Left cardiac atrium (tissue), 4 donors: ENCODE measurements around the gene PTPRO. TPM values are rescaled to one million over a fixed set of nuclear protein-coding genes. Genes with fewer than 3 reads are reported as not detected.

Experiments
- ATAC-seq, 2 donors: fragments of 200-7000 bp; cut with Tn5 transposase; one replicate each; pipeline ENCODE4 v1.9.1; 2020; ENCODE audit warnings: mild to moderate bottlenecking in 2 of 2, moderate library complexity in 2 of 2
- DNase-seq: peaks from one replicate; pipeline ENCODE4 v3.0.0-alpha.2; 2020
- intact Hi-C, 2 donors: fragments of 100-400 bp; cut with DNase I; formaldehyde crosslinking; loops; one replicate each; pipeline versions ENCODE4 v1.14.1 to v1.15.1; 2022 to 2023
- total RNA-seq, 2 donors: library from RNA; stranded (reverse); fragmentation: NEBNext Ultra II Directional; extraction: Animal tissue kit (Norgen Biotek cat#: 25700); gene quantifications; one replicate each; pipeline ENCODE4 v1.2.1, GENCODE V29; 2021
- donor health status: DM: no; HTN: yes; CAD: no.
- donor health status: DM: no; HTN: yes; CAD: no; lungs with severe emphysema.
- donor health status: DM: yes; HTN: yes; CAD: no.
- donor health status: Dilated cardiomyopathy.

Gene PTPRO
- total RNA-seq, 2 donors from 2014 or later = 2.1 to 4.6 TPM

- ATAC-seq (no peak), DNase-seq (no peak)
- intact Hi-C loops = no loop called here
These were observed 179.9 kb downstream of the PTPRO start for GRCh38 chr12:15502211-15502610.

DNA sequence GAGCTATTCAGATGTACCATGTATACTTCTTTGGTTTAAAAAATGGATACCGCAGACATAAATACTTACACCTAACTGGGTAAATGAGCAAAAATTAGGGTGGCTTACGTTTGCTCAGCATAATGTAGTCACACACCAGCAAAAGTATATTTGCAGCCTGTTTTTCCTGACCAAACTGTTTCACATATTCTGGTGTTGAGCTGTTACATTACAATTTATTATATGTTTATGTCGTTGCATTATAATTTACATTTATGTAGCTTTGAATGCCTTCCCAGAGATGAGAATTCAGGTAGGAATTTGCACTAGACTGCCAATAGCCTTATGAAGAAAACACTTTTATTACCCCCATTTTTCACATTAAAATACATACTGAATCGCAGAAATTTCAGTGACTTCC lies 183.3 kb downstream of the PTPRO start:
- DNase-seq (no peak), ATAC-seq (no peak)
- intact Hi-C loops = no loop called here

- DNase-seq = no peak
- ATAC-seq = no peak
- intact Hi-C loops = no loop called here
These were observed 192.7 kb downstream of the PTPRO start for GRCh38 chr12:15515010-15515409.

GRCh38 chr12:15520083-15520482 lies 197.8 kb downstream of the PTPRO start:
- intact Hi-C loops = no loop called here
- DNase-seq (no peak), ATAC-seq (no peak)

DNA sequence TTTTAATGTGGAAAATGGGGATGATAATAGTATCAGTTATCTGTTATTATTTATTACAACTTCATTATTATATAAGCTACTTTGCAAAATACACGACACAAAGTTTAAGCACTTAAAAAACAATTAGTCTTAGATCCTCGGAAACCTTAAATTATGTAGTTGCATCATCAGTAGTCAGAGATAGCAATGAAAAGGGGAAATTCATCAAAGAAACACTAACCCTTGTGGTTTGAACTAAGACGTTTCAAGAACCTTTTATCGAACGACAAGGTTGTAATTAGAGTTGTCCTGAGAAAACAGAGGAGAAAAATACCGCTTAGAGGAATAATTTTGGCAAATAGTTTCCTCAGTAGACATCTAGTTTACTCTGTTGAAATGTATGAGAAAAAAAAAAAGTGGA lies 198.5 kb downstream of the PTPRO start:
- intact Hi-C loops = no loop called here
- no peak for ATAC-seq
- DNase-seq = no peak

DNA sequence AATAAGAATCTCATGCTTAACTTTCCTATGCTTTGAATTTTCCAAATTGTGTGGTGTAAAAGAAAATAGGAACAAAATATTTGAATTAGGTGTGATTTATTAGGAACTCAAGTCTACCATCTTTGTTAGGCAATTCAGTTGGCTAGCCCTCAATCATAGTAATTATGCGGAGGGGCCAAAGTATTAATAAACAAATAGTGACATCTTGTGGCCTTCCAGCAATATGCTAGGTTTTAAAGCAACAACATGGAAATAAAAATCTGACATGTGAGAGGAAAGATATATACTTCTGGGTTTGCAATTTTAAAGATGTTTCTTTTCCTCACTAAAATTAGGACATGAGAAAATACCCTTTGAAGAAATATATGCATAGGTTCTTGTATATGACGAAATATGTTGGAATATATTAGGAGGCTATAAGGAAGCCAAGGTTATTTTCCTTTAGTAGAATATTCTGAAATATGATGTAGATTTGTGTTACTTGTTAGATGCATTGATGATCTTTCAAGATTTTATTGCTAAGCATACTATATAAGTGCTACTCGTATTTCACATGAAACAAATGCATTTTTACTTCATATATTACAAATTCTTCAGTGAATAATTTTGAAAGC lies 200.4 kb downstream of the PTPRO start:
- DNase-seq (no peak), ATAC-seq (peak; percentile 59)
- intact Hi-C loops = loop anchor here in 1 of 2 donors (2.0 kb wide), 1 partner anchor 246 kb away; no protein-coding TSS in a partner anchor

DNA sequence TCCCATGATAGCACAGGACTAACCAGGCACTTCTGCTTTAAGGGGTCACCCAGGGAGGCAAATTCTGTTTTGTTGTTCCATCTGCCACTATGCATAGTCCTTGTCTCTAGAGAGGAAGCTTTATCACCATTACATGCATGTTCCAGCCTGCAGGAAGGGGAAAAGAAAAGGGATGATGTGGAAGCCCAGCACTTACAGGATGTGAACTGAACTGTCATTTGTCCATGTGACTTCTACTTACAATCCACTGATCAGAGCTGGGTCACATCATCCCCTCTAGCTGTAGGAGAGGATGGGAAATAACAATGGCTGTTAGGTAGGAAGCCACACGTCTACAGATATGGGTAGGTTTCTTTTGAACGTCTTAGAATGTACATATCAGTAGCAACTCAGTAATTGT lies 203.1 kb downstream of the PTPRO start:
- no peak for ATAC-seq
- DNase-seq = no peak
- intact Hi-C loops = no loop called here

GRCh38 chr12:15526033-15526432 lies 203.7 kb downstream of the PTPRO start:
- ATAC-seq = no peak
- DNase-seq = no peak
- intact Hi-C loops = no loop called here

DNA sequence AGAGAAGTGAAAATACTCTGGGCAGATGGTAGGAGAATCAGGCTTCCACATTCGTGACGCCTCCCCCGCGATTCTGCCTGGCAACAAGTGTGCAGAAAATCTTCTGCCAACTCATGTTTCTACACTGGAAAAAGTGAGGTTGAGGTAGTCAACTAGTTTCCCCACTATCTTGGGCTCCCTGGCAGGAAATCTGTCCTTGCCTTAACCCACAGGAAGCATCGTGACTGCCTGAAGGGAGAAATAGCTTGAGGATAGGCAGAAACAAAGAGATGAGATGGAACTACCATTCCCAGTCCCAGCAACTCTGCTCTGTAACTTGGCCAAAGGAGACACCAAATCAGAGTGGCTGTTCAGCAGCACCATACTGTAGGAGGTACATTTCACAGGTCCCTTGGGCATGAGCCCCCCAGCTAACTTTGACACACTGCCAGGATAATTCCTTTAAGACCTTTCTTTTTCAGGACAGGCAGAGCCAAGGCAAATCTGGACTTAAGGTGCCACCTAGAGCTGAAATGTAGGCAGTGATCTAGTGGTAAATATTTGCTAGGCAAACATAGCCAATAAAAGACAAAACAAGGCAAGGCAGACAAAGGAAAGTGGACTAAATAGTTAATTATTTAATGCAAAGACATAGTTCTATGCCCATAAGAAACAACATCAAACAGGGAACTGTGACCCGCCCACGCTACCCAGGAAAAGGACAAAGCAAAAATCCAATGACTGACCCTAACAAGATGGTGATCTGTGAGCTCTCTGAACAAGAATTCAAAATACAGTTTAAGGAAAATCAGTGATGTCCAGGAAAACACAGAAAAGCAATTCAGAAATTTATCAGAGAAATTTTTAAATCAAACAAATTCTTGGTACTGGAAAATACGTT lies 205.1 kb downstream of the PTPRO start:
- peak in 1 of 2 donors; percentile 48 for ATAC-seq
- peak; percentile 19 for DNase-seq
- intact Hi-C loops = no loop called here

GRCh38 chr12:15528666-15529065 lies 206.4 kb downstream of the PTPRO start:
- ATAC-seq (no peak), DNase-seq (no peak)
- intact Hi-C loops = no loop called here

DNA sequence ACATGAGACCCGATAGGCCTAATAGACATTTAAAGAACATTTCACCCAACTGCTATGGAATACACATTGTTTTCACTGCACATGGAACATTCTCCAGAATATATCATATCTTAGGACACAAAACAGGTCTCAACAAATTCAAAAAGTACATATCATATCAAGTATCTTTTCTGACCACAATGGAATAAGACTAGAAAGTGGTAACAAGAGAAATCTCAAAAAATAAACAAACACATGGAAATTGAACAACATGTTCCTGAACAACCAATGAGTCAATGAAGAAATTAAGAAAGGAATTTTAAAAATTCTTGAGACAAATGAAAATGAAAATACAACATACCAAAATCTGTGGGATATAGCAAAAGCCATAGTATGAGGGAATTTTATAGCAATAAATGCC lies 208.1 kb downstream of the PTPRO start:
- DNase-seq (no peak), ATAC-seq (no peak)
- intact Hi-C loops = loop anchor here in 1 of 2 donors (5.0 kb wide), 1 partner anchor 57 kb away; no protein-coding TSS in a partner anchor

GRCh38 chr12:15532364-15532977 lies 210.2 kb downstream of the PTPRO start:
- intact Hi-C loops = loop anchor here in 1 of 2 donors (5.0 kb wide), 1 partner anchor 55 kb away; no protein-coding TSS in a partner anchor
- peak; percentile 74 to 79 for ATAC-seq

GRCh38 chr12:15534322-15534721 lies 212.0 kb downstream of the PTPRO start:
- no peak for DNase-seq
- ATAC-seq = peak; percentile 59 to 69
- intact Hi-C loops = loop anchor here in 1 of 2 donors (5.0 kb wide), 1 partner anchor 53 kb away; no protein-coding TSS in a partner anchor

More at GRCh38 chr12:15532364-15532977, 210.2 kb downstream of the PTPRO start:
- DNase-seq = no peak

GRCh38 chr12:15534874-15535273 lies 212.6 kb downstream of the PTPRO start:
- ATAC-seq (peak; percentile 41 to 56), DNase-seq (peak; percentile 27)
- intact Hi-C loops = loop anchor here in 1 of 2 donors (5.0 kb wide), 2 partner anchors 52 to 322 kb away; no protein-coding TSS in a partner anchor

DNA sequence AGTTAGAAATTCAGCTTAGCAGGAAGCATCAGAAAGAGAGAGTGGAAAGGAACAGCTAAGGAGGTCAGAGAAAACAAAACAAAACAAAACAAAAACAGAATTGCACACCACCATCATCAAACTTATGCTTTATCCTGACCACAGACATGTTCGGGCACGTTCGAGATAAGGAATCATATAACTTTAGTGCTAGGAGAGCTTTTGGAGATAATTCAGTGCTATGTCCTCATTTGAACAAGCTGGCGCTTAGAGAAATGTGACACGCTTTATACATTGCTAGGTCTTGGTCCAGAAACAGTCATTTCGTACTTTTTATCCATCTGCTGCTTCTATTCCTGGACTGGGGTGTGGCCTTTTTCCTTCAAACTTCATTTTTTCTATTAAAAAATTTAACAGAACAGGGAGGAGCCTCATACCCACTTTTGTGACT lies 213.1 kb downstream of the PTPRO start:
- ATAC-seq (no peak), DNase-seq (no peak)
- intact Hi-C loops = loop anchor here in 1 of 2 donors (5.0 kb wide), 1 partner anchor 322 kb away; no protein-coding TSS in a partner anchor

GRCh38 chr12:15536446-15536845 lies 214.1 kb downstream of the PTPRO start:
- DNase-seq (no peak), ATAC-seq (no peak)
- intact Hi-C loops = loop anchor here in 1 of 2 donors (5.0 kb wide), 1 partner anchor 321 kb away; no protein-coding TSS in a partner anchor

- DNase-seq = no peak
- intact Hi-C loops = loop anchor here in 1 of 2 donors (5.0 kb wide), 1 partner anchor 318 kb away; no protein-coding TSS in a partner anchor
- ATAC-seq = no peak
These were observed 216.6 kb downstream of the PTPRO start for GRCh38 chr12:15538881-15539280.

DNA sequence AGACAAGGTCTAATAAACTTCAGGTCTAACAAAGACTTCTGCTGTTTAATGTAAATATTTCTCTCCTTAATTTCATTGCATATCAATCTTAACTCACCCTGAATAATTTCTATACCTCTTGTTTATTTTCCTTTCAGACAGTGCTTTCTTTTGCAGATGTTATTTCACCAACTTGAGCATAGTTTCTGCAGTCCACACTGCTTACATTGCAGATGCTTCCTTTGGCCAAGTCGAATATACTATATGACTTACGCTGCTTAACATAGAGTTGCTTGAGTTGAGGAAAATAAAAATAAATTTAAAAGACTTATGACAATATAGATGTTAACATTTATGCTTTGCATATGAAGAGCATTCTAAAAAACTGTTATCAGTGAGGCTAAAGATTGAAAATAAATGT lies 217.7 kb downstream of the PTPRO start:
- intact Hi-C loops = no loop called here

DNA sequence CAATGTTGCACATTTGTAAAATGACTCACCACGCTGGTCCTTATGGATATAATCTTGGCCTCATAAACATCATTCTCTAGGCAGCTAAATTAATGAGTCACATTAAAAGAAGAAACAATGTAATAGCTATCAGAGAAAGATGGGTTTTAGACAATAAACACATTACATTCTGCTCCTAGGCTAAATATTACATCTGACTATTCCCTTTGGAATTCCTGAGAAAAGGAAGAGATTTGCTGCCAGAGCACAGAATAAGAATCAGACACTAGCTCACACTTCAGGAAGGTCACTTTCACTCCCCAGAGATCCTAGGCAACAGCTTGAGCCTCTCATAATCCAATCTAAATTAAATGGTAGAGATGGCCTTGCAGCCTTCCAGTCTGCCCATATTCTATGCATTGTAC lies 218.2 kb downstream of the PTPRO start:
- ATAC-seq (no peak), DNase-seq (no peak)
- intact Hi-C loops = no loop called here

More for the DNA sequence above, 217.7 kb downstream of the PTPRO start:
- no peak for DNase-seq
- no peak for ATAC-seq
